Measurements from ENCODE around the gene CACNA2D3. TPM values are rescaled to one million over a fixed set of nuclear protein-coding genes. Genes with fewer than 3 reads are reported as not detected.

CACNA2D3 gene
- total RNA-seq, 1 experiment from 2014 or later = not detected

DNA sequence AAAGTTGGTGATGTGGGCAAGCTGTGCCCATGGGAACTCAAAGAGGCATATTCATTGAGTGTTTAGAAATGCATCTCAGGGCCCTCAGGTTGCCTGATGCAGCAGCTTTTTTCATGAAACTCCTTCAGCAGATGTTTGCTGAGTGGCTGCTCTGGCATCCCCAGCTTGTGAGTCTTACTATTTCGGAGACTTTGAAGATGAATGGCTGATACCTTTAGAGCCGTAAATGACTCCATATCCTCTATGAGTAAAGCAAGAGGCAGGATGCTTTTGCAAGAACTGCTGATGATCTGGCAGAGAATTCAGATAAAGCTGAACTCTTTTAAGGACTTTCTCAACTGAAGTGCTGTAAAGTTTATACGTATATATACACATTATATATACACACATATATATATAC lies 384.3 kb downstream of the CACNA2D3 start:
- CTCF ChIA-PET = no interaction called here
- intact Hi-C loops (cut with micrococcal nuclease) = no loop called here
- Histone ChIP-seq H3K9ac (ENCODE audit: low read length) (no peak overlapping the region), H3K9me3 (ENCODE audit: low read length) (no peaks in the 10 kb centered on the region), H3F3A (ENCODE audit: low read length, unreplicated experiment) (no peaks in the 10 kb centered on the region), H3K79me2 (ENCODE audit: low read length) (no peaks in the 10 kb centered on the region), H3K36me3 (ENCODE audit: low read depth, low read length) (no peaks in the 10 kb centered on the region), H3K4me1 (ENCODE audit: insufficient read depth, low read length) (no peaks in the 10 kb centered on the region), H4K20me1 (ENCODE audit: low read length) (no peaks in the 10 kb centered on the region), H3K9me2 (replicated peaks; ENCODE audit: low read length) (no peaks in the 10 kb centered on the region), H3K27me3 (ENCODE audit: low read length) (no peaks in the 10 kb centered on the region), H3K27ac (ENCODE audit: low read length) (no peak overlapping the region), H3K4me3 (ENCODE audit: low read length) (no peak overlapping the region), H2AFZ (ENCODE audit: low read length) (no peak overlapping the region), H3K4me2 (ENCODE audit: low read length) (no peak overlapping the region)
- POLR2A ChIA-PET (ENCODE audit: unreplicated experiment) = no interaction called here
- TF ChIP-seq, protein P1, sequence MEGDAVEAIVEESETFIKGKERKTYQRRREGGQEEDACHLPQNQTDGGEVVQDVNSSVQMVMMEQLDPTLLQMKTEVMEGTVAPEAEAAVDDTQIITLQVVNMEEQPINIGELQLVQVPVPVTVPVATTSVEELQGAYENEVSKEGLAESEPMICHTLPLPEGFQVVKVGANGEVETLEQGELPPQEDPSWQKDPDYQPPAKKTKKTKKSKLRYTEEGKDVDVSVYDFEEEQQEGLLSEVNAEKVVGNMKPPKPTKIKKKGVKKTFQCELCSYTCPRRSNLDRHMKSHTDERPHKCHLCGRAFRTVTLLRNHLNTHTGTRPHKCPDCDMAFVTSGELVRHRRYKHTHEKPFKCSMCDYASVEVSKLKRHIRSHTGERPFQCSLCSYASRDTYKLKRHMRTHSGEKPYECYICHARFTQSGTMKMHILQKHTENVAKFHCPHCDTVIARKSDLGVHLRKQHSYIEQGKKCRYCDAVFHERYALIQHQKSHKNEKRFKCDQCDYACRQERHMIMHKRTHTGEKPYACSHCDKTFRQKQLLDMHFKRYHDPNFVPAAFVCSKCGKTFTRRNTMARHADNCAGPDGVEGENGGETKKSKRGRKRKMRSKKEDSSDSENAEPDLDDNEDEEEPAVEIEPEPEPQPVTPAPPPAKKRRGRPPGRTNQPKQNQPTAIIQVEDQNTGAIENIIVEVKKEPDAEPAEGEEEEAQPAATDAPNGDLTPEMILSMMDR (conservative IDR thresholded peaks at IDR 0.05; ENCODE audit: low read depth, low read length) = no peak
- TF ChIP-seq EZH2 (IDR thresholded peaks at IDR 0.05; ENCODE audit: low read length, unreplicated experiment) = no peak
- BruUV-seq (replicated peaks) = no TSS peak
- no peak for DNase-seq
- ATAC-seq = no peak

DNA sequence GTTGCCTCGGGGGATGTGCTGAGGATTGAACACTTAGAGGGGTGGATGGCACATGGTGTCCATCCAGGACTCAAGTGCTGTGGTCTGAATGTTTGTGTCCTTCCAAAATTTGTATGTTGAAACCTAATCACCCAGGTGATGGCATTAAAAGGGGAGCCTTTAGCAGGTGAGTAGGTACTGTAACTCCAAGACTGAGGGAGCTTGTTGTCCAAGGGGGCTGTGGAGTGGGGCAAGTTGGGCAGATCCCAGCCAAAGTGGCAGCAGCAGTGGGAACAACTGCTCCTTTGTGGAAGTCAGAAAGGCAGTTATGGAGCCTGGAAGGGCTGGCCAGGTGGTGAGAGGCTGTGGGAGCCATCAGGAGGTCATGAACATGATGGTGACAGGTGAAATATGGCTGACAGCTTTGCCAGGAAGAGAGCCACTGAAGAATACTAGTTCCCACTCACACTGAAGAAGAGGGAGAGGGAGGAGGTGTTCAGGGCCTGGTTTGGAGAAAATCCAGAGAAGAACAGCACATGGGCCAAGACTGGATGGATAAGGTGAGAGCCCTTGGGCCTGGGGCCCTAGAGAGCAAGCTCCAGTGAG lies 385.6 kb downstream of the CACNA2D3 start:
- no peak overlapping the region for H3K4me2 ChIP-seq (ENCODE audit: low read length)
- H3K27ac ChIP-seq (ENCODE audit: low read length) = no peak overlapping the region
- no peaks in the 10 kb centered on the region for H3F3A ChIP-seq (ENCODE audit: low read length, unreplicated experiment)
- H3K79me2 ChIP-seq (ENCODE audit: low read length) = no peaks in the 10 kb centered on the region
- no peaks in the 10 kb centered on the region for H3K9me3 ChIP-seq (ENCODE audit: low read length)
- H3K27me3 ChIP-seq (ENCODE audit: low read length) = no peaks in the 10 kb centered on the region
- no peaks in the 10 kb centered on the region for H3K4me1 ChIP-seq (ENCODE audit: insufficient read depth, low read length)
- TF ChIP-seq EZH2 (IDR thresholded peaks at IDR 0.05; ENCODE audit: low read length, unreplicated experiment) = no peak
- TF ChIP-seq, protein P1 (conservative IDR thresholded peaks at IDR 0.05; ENCODE audit: low read depth, low read length) = no peak
- TF ChIP-seq EZH2phosphoT487 (IDR thresholded peaks at IDR 0.05; ENCODE audit: borderline replicate concordance, low read length) = no peak
- H2AFZ ChIP-seq (ENCODE audit: low read length) = no peak overlapping the region
- H3K36me3 ChIP-seq (ENCODE audit: low read depth, low read length) = no peaks in the 10 kb centered on the region
- BruUV-seq (replicated peaks) = no TSS peak
- H3K9ac ChIP-seq (ENCODE audit: low read length) = no peak overlapping the region
- ChIA-PET POLR2A (ENCODE audit: unreplicated experiment) (no interaction called here), CTCF (no interaction called here)
- no peaks in the 10 kb centered on the region for H4K20me1 ChIP-seq (ENCODE audit: low read length)
- DNase-seq = no peak
- ATAC-seq = no peak
- intact Hi-C loops (cut with micrococcal nuclease) = no loop called here
- no peaks in the 10 kb centered on the region for H3K9me2 ChIP-seq (replicated peaks; ENCODE audit: low read length)
- no peak overlapping the region for H3K4me3 ChIP-seq (ENCODE audit: low read length)

GRCh38 chr3:54510506-54510905 lies 388.2 kb downstream of the CACNA2D3 start:
- intact Hi-C loops (cut with micrococcal nuclease) = no loop called here
- no peaks in the 10 kb centered on the region for H3F3A ChIP-seq (ENCODE audit: low read length, unreplicated experiment)
- H2AFZ ChIP-seq (ENCODE audit: low read length) = no peak overlapping the region
- H3K36me3 ChIP-seq (ENCODE audit: low read depth, low read length) = no peaks in the 10 kb centered on the region
- DNase-seq (no peak), ATAC-seq (no peak)
- H3K4me1 ChIP-seq (ENCODE audit: insufficient read depth, low read length) = no peaks in the 10 kb centered on the region
- no peaks in the 10 kb centered on the region for H3K9me2 ChIP-seq (replicated peaks; ENCODE audit: low read length)
- no TSS peak for BruUV-seq (replicated peaks)
- ChIA-PET CTCF (no interaction called here), POLR2A (ENCODE audit: unreplicated experiment) (no interaction called here)
- no peaks in the 10 kb centered on the region for H3K79me2 ChIP-seq (ENCODE audit: low read length)
- no peaks in the 10 kb centered on the region for H3K27me3 ChIP-seq (ENCODE audit: low read length)
- no peaks in the 10 kb centered on the region for H4K20me1 ChIP-seq (ENCODE audit: low read length)
- no peaks in the 10 kb centered on the region for H3K9me3 ChIP-seq (ENCODE audit: low read length)
- TF ChIP-seq EZH2phosphoT487 (IDR thresholded peaks at IDR 0.05; ENCODE audit: borderline replicate concordance, low read length) = no peak
- TF ChIP-seq EZH2 (IDR thresholded peaks at IDR 0.05; ENCODE audit: low read length, unreplicated experiment) = no peak
- TF ChIP-seq, protein P1 (conservative IDR thresholded peaks at IDR 0.05; ENCODE audit: low read depth, low read length) = no peak
- H3K9ac ChIP-seq (ENCODE audit: low read length) = no peak overlapping the region
- no peak overlapping the region for H3K4me3 ChIP-seq (ENCODE audit: low read length)
- H3K27ac ChIP-seq (ENCODE audit: low read length) = no peak overlapping the region
- H3K4me2 ChIP-seq (ENCODE audit: low read length) = no peak overlapping the region
